ENCODE results near the gene PTPRN2. TPM values are rescaled to one million over a fixed set of nuclear protein-coding genes. Genes with fewer than 3 reads are reported as not detected.

Gene PTPRN2
- total and polyA plus RNA-seq, 2 of the 8 experiments (the other 6 are each of a cell fraction or from before 2014, with no cell fraction given), result 2.6 to 4.5 TPM

DNA sequence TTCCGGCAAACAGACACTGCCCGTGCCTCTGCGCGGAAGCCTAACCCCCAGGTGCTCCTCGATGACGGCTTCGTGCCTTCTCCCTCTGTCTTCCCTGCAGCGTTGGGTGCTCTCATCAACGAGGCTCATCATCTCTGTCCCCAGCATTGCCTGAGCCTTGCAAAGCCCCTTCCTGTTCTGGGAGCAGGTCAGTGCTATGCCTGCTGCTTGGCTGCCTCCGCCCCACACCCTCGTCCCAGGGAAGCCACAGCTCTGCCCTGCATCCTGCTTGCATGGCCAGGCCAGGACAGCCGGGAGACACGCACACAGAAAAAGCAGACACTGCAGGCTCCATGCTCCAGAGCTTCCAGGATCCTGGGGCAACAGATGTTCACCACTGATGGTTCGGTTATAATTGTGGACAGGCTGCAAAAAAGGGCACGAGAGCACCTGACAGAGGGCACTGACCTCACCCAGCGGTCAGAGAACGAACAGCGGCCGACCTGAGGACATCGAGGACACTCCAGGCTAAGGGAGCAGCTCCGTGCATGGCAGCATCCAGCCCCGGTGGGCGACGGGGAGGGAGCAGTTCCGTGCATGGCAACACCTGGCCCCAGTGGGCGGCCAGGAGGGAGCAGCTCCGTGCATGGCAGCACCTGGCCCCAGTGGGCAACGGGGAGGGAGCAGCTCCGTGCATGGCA lies 265.5 kb downstream of the PTPRN2 start:
- Histone ChIP-seq H3K79me1 (ENCODE audit: low read depth, low read length) (no peaks in the 10 kb centered on the region), H3K36me3 (ENCODE audit: control insufficient read depth in 2 of 4, insufficient read depth in 4 of 4, low read length in 3 of 4) (peaks cover 0 to 3% (median 0%) of the 10 kb centered on the region in 4 experiments; a peak in 1 of 8 replicates), H3K9ac (replicated peaks in 1 of 4; ENCODE audit: extremely low read depth in 1 of 4, low read depth in 3 of 4, low read length in 3 of 4) (no peak overlapping the region), H2BK5ac (ENCODE audit: low read depth, low read length) (peak overlapping the region; percentile 56; the same call in 1 of the 2 replicates), H3K4ac (replicated peaks; ENCODE audit: insufficient read length, low read depth, low read length) (no peak overlapping the region), H3K4me1 (replicated peaks in 1 of 4; ENCODE audit: control insufficient read depth in 3 of 4, insufficient read depth in 4 of 4, low read length in 3 of 4) (peaks cover 0 to 20% (median 7%) of the 10 kb centered on the region in 4 experiments; a peak in 6 of 7 replicates), H3K27ac (ENCODE audit: low read depth, low read length) (no peak overlapping the region), H3K4me2 (ENCODE audit: insufficient read depth in 1 of 2, low read depth in 2 of 2, low read length in 2 of 2) (no peak overlapping the region), H2BK120ac (replicated peaks; ENCODE audit: low read depth, low read length) (no peak overlapping the region), H3K4me3 (ENCODE audit: extremely low read depth in 1 of 4, insufficient read depth in 2 of 4, low read depth in 3 of 4, low read length in 4 of 4) (no peak overlapping the region), H4K91ac (replicated peaks; ENCODE audit: insufficient read length, low read length) (peak overlapping the region; percentile 90), H2BK20ac (ENCODE audit: low read length) (peak overlapping the region; percentile 53), H2AK5ac (ENCODE audit: low read depth, low read length) (peak overlapping the region; percentile 76; the same call in 1 of the 2 replicates), H3K18ac (ENCODE audit: extremely low read depth, low read length) (0 out of 2 replicates have a peak overlapping the region, but pooled peaks have one; percentile 34), H3K79me2 (ENCODE audit: control insufficient read depth in 1 of 2, insufficient read depth in 2 of 2, low read length in 2 of 2) (no peaks in the 10 kb centered on the region), H3K56ac (replicated peaks; ENCODE audit: insufficient read length, low read depth, low read length) (no peak overlapping the region), H2AFZ (ENCODE audit: low read length) (no peak overlapping the region), H4K8ac (ENCODE audit: extremely low read depth, insufficient read depth, low read length) (0 out of 2 replicates have a peak overlapping the region, but pooled peaks have one; percentile 39), H3K23me2 (ENCODE audit: low read depth, low read length) (peaks cover 10% of the 10 kb centered on the region), H3K14ac (ENCODE audit: insufficient read length) (no peak overlapping the region), H4K20me1 (replicated peaks in 1 of 2; ENCODE audit: control insufficient read depth in 1 of 2, insufficient read depth in 2 of 2, low read length in 2 of 2) (peaks cover 0 to 8% of the 10 kb centered on the region in 2 experiments), H3K27me3 (replicated peaks in 1 of 4; ENCODE audit: control insufficient read depth in 3 of 4, extremely low read depth in 1 of 4, insufficient read depth in 3 of 4, low read length in 3 of 4) (peaks cover 0 to 2% (median 0%) of the 10 kb centered on the region in 4 experiments; a peak in 1 of 7 replicates), H3K23ac (ENCODE audit: insufficient read length) (no peak overlapping the region), H2BK15ac (ENCODE audit: low read length) (peak overlapping the region; percentile 36; the same call in 1 of the 2 replicates), H2BK12ac (ENCODE audit: low read depth, low read length) (peak overlapping the region; percentile 96; the same call in 1 of the 2 replicates), H3K9me3 (ENCODE audit: insufficient read depth in 2 of 2, low read depth in 1 of 2, low read length in 1 of 2) (peaks cover 17 to 50% of the 10 kb centered on the region in 2 experiments), H4K5ac (ENCODE audit: insufficient read length, low read depth, low read length) (no peak overlapping the region)
- DNase-seq (ENCODE audit: low read depth in 1 of 2, low spot score in 2 of 2) (peak in 1 of 2 experiments; percentile 41), FAIRE-seq (no peak)
- WGBS, 2 experiments (ENCODE audit: extremely low coverage in 1 of 2, insufficient coverage in 1 of 2, insufficient read length in 1 of 2, insufficient replicate concordance in 2 of 2, low coverage in 1 of 2, low lambda C conversion rate in 2 of 2, missing lambda C conversion rate in 1 of 2), result 91% methylated on average over 27 of the region's 29 CpGs; no CpG with 5 or more reads in 1 of the 2 experiments
- POLR2A ChIA-PET (ENCODE audit: partially characterized antibody), result no interaction called here
- CTCF ChIA-PET (ENCODE audit: partially characterized antibody), result no interaction called here
- no peak for TF ChIP-seq CHD2 (IDR thresholded peaks at IDR 0.05; ENCODE audit: low read length)
- no peak for TF ChIP-seq TAF7 (optimal IDR thresholded peaks at IDR 0.05; ENCODE audit: borderline replicate concordance, low read depth, low read length)
- no peak for TF ChIP-seq SP1 (IDR thresholded peaks at IDR 0.05; ENCODE audit: low read depth, low read length)
- no peak for TF ChIP-seq TBP (IDR thresholded peaks at IDR 0.05; ENCODE audit: low read depth, low read length)
- TF ChIP-seq, protein P1, sequence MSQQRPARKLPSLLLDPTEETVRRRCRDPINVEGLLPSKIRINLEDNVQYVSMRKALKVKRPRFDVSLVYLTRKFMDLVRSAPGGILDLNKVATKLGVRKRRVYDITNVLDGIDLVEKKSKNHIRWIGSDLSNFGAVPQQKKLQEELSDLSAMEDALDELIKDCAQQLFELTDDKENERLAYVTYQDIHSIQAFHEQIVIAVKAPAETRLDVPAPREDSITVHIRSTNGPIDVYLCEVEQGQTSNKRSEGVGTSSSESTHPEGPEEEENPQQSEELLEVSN (IDR thresholded peaks at IDR 0.05), result no peak

All from H1 (cell line).